22Rv1 (cell line): ENCODE measurements around the gene MORN1.

ENCODE experiments used
- ZFX ChIP-seq: fragments of 450-650 bp; IDR thresholded peaks from 2 replicates; pipeline ENCODE4 v1.6.1; 2017; ENCODE audit warnings: antibody characterized with exemption, borderline replicate concordance
- TF ChIP-seq, protein P1 (sequence below): fragments of 450-650 bp; IDR thresholded peaks from 2 replicates; pipeline ENCODE4 v1.5.1; 2017; ENCODE audit warnings: mild to moderate bottlenecking

DNA sequence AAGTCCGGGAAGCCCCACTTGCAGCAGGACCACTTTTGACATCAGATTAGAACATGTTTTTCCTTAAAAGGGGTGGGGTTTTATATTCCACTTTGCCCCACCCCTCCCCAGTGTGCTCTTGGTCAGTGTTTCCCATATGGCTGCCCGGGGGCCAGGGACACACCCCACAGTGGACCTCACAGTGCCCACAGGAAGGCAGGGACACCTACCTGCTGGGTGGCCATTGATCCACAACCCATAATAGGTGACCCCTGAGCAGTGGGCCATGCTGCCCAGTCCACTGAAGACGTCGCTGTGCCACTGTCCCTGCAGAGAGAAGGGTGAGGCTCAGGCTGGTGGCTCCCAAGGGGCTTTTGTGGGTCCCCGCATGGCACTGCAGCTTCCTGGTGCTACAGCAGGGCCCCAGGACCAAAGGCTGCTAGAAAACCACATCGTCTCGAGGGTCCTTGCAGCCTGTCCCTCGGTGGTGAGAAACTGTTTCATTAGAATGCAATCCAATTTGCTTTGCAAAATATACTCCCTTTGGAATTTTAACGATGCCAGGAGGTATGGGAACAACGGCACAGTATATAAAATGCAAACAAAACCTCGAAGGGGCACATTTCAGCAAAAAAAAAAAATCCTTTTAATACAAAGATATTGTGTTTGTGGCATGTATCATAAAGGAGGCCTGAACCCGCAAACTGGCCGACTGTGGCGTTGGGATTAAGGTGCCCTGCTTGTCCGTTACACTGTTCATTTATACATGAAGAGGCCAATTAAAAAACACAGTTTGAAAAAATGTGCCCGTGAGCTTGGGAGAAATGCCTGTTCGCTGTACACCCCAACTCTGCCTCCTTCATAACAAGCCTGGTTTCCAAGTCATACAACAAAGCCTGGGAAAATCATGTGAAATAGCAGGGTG is 16.9 kb downstream of the MORN1 start:
- TF ChIP-seq, protein P1, sequence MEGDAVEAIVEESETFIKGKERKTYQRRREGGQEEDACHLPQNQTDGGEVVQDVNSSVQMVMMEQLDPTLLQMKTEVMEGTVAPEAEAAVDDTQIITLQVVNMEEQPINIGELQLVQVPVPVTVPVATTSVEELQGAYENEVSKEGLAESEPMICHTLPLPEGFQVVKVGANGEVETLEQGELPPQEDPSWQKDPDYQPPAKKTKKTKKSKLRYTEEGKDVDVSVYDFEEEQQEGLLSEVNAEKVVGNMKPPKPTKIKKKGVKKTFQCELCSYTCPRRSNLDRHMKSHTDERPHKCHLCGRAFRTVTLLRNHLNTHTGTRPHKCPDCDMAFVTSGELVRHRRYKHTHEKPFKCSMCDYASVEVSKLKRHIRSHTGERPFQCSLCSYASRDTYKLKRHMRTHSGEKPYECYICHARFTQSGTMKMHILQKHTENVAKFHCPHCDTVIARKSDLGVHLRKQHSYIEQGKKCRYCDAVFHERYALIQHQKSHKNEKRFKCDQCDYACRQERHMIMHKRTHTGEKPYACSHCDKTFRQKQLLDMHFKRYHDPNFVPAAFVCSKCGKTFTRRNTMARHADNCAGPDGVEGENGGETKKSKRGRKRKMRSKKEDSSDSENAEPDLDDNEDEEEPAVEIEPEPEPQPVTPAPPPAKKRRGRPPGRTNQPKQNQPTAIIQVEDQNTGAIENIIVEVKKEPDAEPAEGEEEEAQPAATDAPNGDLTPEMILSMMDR = no peak
- TF ChIP-seq ZFX = no peak
